Measurements from ENCODE around the gene ZNF268.

Gene ZNF268
- 54.1 to 68.5 reads per million in 2 experiments for total RNA-seq

DNA sequence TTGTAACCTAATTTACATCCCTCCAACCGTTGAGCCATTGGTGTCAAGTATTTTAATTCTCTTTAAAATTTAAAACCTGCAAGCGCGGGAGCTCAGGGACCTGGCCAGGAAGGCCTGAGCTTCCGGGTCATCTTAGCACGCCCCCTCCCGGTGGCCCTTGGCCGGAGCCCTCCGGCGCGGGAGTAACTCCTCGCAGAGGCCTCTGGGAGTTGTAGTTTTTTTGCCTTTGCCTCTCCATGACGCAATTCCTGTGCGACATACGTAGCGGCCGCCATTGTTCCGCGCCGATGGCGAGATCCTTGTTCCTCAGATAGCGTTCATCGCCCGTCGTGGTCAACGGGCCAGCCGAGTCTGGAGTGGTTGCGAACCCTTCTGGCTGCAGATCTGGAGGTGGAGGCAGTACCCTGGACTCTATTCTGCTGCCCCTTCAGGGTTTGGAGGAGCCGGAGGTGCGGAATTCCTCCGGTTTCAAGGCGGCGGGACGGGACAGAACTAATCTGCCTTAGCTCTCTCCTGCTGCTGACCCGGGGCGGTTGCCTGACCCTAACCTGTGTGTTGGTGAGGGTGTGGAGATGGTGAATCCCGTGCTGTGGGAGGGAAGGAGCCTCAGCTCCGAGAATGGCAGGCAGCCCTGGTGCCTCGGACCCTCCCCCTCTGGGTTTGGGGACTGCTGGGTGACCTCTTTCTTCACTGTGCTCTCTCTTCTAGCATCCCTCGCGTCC is at the start of gene ZNF268:
ZNF268 (plus strand) TSS at position 258 of the 722 bp plus-strand sequence. CDS start 503 bp downstream, outside the sequence.
- DNase-seq (ENCODE audit: low read depth), result peak; percentile 77

DNA sequence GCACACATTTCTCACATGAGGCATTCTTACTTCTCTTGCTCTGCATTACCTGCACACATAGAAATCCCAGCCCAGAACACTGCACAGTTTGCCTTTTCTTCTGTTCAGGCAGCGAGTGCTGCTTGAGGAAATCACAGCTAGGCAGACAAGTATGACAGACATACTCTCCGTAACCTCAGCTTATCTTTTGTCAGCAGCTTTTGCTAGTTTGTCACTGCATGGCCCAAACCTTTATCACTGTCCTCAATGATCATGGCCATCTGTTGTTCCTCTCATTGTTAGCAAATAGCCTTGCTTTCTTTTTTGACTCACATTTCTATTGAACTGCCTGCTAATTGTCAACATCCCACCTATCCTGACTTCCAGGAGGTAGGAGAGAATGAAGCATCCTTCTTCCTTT is 45.5 kb upstream of the ZNF268 start:
- DNase-seq (ENCODE audit: low read depth), result no peak

DNA sequence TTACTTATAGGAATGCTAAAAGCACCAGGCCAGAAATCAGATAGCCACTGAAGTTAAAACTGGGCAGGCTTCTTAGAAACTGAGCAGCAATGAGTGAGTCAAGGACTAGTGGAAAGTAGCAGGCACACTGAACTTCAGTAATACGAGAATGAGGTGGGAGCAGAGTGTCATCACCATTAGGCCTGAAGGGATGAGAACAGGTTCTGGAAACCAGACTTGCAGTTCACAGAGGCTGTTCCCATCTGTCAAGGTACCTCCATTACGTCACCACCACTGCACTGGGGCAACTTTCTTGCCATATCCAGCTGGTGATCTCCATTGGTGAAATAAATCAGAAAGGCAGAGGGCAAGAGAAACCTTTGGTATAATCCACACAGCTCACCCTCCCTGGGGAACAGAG is 35.3 kb upstream of the ZNF268 start:
- DNase-seq (ENCODE audit: low read depth), result no peak

DNA sequence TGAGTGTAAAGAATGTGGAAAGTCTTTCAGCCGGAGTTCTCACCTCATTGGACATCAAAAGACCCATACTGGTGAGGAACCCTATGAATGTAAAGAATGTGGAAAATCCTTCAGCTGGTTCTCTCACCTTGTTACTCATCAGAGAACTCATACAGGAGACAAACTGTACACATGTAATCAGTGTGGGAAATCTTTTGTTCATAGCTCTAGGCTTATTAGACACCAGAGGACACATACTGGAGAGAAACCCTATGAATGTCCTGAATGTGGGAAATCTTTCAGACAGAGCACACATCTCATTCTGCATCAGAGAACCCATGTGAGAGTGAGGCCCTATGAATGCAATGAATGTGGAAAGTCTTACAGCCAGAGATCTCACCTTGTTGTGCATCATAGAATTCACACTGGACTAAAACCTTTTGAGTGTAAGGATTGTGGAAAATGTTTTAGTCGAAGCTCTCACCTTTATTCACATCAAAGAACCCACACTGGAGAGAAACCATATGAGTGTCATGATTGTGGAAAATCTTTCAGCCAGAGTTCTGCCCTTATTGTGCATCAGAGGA is 25.1 kb upstream of the ZNF268 start:
- no peak for DNase-seq (ENCODE audit: low read depth)

DNA sequence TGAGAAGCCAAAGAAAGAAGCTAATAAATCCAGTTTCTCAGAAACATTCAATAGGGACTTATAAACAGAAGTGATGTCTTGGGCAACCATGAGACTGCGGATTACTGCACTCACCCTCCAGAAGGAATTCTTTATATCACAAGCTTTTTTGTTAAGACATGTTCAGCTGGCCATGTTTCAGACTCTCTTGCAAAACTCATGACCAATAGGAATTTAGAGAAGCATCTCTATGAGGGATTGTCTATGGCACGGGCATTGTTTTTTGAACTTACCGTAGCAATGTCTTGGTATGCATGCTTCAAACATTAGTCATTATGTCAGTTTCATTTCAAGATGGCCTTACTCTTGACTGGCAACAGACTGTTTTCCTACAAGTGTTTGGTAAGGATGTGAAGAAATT is 15.5 kb upstream of the ZNF268 start:
- no peak for DNase-seq (ENCODE audit: low read depth)

DNA sequence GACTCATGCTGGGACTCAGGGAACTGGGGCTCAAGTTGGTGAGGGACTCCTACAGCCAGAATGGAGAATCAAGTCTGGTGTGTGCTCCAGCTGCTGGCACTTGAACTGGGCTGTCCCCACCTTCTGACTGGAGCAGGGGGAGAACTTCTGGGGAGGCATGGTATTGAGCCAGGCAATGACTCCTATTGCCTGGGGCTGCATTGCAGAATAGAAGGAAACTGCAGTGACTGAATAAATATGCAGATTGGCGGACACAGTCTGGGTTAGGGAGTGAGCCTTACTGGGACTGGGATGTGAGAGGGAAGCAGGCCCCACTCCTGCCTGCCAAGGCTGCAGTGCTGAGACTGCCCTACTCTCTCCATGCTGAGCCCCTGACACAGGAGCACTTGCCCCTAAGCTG is 8.8 kb upstream of the ZNF268 start:
- DNase-seq (ENCODE audit: low read depth), result no peak

DNA sequence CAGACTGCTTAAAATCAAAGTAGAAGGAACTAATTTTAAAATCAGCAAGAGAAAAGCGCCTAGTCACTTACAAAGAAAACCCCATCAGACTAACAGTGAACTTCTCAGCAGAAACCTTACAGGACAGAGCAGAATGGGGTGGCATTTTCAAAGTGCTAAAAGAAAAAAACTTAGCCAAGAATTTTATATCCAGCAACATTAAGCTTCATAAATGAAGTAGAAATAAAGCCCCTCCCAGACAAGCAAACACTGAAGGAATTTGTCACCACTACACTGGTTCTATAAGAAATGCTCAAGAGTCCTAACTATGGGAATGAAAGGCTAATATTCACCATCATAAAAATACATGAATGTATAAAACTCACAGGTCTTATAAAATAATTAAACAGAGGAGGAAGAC is 6.4 kb upstream of the ZNF268 start:
- DNase-seq (ENCODE audit: low read depth), result no peak

DNA sequence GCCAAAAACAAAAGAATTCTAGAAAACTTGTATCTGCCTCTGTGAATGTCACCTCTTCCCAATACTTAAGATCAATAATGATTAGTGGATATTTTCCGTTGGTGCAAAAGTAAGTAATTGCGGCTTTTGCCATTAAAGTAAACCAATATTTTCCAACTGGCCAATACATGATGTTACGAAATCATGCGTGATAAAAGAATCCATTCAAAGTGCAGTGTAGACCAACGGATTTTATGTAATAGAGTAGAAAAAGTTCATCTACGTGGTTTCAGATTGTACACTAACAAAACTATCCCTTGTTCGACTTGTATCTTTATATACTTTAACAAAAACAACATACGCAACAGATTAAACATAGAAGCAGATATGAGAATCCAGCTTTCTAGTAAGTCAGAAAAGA is 626 bp upstream of the ZNF268 start:
- DNase-seq (ENCODE audit: low read depth), result no peak

DNA sequence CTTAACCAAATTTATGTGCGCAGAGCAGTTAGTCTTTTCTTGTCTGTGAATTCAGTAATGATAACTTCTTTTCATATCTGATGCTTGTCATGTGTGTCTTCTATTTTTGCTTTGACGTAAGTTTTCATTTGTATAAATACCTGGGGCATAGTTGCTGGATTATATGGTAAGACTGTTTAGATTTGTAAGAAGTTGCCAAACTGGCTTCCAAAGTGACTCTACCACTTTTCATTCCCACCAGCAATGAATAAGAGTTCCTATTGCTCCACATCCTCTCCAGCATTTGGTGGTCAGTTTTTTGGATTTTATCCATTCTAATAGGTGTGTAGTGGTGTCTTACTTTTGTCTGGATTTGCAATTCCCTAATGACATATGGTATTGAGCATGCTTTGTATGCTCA is 8.9 kb downstream of the ZNF268 start:
- no peak for DNase-seq (ENCODE audit: low read depth)

DNA sequence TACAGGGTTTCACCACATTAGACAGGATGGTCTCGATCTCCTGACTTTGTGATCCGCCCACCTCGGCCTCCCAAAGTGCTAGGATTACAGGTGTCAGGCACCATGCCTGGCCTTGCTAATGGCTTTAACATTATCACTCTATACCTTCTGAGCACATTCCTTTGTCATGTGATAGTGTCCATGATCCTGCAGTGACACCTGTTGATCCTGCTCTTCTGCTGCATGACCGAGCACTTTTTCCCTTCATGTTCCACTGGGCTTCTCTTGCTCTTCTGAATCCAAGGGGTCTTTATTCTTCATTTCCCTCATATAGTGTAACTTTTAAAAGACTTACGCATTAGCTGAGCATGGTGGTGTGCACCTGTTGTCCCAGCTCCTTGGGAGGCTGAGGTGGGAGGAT is 11.6 kb downstream of the ZNF268 start:
- no peak for DNase-seq (ENCODE audit: low read depth)

DNA sequence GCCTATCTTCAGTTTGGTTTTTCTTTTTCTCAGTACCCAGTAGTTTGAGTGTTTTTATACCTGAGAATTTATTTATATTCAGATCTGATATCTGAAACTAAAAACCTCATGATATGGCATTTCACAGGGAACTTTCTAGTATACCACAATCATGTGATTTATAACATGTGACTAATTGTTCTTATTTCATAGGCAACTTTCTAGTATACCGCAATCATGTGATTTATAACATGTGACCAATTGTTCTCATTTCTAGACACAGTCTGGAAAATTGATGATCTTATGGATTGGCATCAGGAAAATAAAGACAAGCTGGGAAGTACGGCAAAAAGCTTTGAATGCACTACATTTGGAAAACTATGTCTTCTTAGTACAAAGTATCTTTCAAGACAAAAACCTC is 20.6 kb downstream of the ZNF268 start:
- no peak for DNase-seq (ENCODE audit: low read depth)

DNA sequence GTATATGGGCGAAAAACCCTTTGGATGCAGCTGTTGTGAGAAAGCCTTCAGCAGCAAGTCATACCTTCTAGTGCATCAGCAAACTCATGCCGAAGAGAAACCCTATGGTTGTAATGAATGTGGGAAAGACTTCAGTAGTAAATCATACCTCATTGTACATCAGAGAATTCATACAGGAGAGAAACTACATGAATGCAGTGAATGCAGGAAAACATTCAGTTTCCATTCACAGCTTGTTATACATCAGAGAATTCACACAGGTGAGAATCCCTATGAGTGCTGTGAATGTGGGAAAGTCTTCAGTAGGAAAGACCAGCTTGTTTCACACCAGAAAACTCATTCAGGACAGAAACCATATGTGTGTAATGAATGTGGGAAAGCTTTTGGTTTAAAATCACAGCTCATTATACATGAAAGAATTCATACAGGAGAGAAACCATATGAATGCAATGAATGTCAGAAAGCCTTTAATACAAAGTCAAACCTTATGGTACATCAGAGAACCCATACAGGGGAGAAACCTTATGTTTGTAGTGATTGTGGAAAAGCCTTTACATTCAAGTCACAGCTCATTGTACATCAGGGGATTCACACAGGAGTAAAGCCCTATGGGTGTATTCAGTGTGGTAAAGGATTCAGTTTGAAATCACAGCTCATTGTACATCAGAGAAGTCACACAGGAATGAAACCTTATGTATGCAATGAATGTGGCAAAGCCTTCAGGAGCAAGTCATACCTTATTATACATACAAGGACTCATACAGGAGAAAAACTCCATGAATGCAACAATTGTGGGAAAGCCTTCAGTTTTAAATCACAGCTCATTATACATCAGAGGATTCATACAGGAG is 21.4 kb downstream of the ZNF268 start:
- no peak for DNase-seq (ENCODE audit: low read depth)

DNA sequence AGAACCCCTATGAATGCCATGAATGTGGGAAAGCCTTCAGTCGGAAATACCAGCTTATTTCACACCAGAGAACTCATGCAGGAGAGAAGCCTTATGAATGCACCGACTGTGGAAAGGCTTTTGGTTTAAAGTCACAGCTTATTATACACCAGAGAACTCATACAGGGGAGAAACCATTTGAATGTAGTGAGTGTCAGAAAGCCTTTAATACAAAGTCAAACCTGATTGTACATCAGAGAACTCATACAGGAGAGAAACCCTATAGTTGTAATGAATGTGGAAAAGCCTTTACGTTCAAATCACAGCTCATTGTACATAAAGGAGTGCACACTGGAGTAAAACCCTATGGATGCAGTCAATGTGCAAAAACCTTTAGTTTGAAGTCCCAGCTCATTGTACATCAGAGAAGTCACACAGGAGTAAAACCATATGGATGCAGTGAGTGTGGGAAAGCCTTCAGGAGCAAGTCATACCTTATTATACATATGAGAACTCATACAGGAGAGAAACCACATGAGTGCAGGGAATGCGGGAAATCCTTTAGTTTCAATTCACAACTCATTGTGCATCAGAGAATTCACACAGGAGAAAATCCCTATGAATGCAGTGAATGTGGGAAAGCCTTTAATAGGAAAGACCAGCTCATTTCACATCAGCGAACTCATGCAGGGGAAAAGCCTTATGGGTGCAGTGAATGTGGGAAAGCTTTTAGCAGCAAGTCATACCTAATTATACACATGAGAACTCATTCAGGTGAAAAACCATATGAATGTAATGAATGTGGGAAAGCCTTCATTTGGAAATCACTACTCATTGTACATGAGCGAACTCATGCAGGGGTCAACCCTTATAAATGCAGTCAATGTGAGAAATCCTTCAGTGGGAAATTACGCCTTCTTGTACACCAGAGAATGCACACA is 22.3 kb downstream of the ZNF268 start:
- no peak for DNase-seq (ENCODE audit: low read depth)

DNA sequence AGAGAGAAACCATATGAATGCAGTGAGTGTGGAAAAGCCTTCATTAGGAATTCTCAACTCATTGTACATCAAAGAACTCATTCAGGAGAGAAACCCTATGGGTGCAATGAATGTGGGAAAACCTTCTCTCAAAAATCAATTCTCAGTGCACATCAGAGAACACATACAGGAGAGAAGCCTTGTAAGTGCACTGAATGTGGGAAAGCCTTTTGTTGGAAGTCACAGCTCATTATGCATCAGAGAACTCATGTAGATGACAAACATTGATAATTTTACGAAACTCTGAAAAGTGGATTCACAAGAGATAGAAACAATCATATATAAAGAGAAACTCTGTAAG is 22.9 kb downstream of the ZNF268 start:
- no peak for DNase-seq (ENCODE audit: low read depth)

DNA sequence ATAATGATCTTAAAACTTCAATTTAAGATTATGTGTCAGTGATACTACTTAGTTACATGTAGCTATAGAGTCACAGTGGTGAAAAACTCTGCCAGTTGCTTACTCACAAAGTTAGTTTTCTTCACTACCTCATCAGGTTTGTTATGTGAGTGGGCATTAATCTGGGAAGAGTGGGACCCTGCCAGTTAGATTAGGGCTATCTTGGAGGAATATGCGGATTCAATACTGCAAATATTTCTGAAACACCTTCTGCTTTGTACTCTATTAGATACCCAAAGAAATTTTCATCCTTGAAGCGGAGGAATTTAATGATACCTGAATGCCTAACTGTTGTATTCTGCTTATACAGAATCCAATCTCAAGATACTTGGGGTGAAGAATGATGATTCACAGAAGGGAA is 25.1 kb downstream of the ZNF268 start:
- DNase-seq (ENCODE audit: low read depth), result no peak

DNA sequence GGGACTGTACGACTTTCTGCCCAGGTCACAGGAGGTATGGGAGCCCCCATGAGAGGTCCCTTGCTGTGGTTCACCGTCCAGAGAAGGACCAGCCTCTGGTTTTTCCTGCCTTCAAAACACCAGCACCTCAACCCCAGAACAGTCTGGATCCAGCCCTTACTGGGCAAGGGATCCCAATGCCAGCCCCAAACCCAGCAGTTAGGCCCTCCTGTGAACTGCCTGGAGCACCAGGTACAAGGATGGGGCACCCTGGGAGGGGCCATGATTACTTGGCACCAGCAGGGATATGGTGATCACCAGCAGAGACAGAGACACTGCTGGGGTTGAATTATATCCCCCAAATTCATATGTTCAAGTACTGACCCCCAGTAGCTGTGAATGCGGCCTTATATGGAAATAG is 34.4 kb downstream of the ZNF268 start:
- DNase-seq (ENCODE audit: low read depth), result no peak

DNA sequence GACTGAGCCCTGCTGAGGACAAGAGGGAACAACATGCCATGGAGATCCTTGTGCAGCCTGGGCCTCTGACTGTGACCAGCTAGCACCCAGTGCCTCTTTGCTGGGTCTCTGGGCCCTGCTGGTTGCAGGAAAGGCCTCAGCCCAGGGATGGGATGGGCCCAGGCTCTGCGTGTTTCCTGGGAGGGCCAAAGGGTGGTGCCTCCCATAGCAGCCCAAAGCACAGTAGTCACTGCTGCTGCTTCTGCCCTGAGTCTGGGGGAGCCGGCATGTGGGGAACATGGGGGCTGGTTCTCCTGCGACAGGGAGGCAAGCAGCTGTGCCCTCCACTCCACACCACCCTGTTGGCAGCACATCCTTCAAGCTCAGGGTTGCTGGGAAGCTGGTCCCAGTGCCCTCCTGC is 35.9 kb downstream of the ZNF268 start:
- no peak for DNase-seq (ENCODE audit: low read depth)

DNA sequence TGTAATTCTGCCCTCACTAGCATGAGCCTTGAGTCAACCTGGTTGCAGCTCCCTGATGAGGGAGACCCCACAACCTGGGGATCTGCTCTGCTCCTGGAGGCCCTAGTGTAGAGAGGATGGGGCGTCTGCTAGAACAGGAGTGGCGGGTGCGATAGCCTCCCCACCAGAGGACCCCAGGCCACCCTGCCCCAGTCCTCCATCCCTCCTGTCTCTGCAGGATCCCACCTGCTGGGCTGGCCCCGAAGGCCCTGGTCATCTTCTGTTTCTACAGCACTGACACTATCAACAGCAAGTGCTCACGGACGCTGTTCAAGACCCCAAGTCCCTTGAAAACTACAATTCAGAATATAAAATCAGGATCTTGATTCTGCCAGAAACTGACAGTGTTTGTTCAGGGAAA is 39.2 kb downstream of the ZNF268 start:
- DNase-seq (ENCODE audit: low read depth), result no peak

DNA sequence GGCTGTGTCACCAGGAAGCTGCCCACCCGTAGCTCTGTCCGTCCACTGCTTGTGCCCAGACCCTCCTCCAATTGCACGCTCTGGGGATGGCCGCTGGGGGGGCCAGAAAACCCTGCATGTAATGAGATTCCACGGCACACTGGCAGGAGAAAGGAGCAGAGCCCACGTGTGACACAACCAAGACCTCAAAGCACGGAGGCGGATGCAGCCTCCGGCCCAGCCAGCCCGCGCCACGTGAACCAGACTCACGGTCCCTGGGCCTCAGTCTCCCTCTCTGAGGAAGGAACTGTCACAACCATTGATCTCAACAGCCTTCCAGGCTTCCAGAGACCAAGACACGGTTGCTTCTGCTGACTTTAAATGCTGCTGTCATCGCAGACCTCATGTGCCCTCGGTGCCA is 39.9 kb downstream of the ZNF268 start:
- no peak for DNase-seq (ENCODE audit: low read depth)

DNA sequence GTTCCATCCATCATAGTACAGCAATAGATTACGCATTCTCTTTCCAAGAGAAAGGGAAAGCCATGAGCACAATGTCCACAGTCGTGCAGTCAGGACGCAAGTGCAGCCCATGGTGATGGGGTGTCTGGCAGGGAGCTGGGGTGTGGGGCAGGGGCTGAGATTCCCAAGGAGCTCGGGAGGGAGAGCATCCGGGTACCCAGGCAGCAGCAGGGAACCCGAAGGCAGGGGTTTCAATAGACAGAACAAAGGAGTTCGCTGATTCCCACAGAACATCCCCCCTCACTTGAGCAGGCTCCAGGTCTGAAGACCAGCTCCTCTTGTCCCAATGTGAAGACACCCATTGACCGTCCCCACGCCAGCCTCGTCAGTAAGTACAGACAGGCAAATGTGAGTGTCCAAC is 40.9 kb downstream of the ZNF268 start:
- no peak for DNase-seq (ENCODE audit: low read depth)

DNA sequence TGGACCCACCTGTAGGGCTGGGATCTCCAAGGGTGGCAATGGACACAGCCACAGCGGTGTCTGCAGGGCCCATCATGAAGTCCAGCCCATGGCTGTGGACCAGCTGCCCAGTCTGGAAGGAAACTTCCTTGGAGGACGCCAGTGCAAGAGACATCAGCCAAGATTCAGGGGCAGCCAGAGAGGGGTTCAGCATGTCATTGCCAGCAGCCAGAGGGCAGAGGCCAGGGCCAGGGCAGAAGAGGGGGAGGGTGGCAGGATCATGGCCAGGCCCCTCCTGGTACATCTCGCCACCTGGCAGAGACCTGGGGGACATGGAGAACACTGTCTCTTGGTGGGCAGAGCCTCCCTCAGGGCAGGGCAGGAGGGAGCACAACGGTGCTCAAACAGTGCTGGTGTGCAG is 44.2 kb downstream of the ZNF268 start:
- no peak for DNase-seq (ENCODE audit: low read depth)

DNA sequence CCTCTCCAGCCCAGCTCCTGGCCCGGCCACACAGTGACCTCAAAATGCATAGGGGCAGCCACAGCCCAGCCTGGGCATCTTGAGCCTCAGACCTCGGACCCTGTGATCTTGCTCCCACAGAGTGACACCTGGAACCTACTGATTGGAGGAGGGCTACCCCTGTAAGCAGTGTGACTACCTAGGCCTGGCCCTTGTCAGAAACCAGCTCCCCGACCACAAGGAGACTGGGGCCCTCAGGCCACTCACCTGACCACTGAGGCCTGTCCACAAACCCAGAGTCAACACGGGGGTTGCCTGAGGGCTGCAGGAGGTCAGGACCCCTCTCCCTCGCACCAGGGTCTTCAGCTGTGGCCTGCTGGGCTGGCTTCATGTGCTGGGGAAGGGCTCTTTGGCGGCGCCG is 45.4 kb downstream of the ZNF268 start:
- no peak for DNase-seq (ENCODE audit: low read depth)

Data from T follicular helper cell (primary cell).